GM18873 (cell line): ENCODE data around the gene UFSP2.

ENCODE experiments used
- ATAC-seq: cut with Tn5 transposase; IDR thresholded peaks from one replicate; pipeline ENCODE4 v1.9.1; 2021; ENCODE audit warnings: mild to moderate bottlenecking, moderate library complexity, moderate number of reproducible peaks; ENCODE audit not compliant: unreplicated experiment, low FRiP score

The UFSP2 gene

DNA sequence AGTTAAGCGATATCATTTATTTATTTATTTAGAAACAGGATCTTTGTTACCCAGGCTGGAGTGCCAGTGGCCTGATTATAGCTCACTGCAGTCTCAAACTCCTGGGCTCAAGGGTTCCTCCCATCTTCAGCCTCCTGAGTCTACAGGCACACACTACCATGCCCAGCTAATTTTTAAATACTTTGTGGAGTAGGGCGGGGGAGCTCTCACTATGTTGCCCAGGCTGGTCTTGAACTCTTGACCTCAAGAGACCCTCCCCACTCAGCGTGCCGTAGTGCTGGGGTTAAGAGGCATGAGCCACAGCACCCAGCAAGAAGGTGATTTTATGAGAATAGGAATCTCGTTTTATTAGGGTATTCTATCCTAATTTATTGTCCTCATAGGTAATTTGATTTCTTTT is 3.9 kb upstream of the UFSP2 start:
- ATAC-seq = no peak

GRCh38 chr4:185426960-185427688 is 1.4 kb upstream of the UFSP2 start:
- no peak for ATAC-seq

GRCh38 chr4:185424905-185425646 is 688 bp downstream of the UFSP2 start:
- no peak for ATAC-seq

DNA sequence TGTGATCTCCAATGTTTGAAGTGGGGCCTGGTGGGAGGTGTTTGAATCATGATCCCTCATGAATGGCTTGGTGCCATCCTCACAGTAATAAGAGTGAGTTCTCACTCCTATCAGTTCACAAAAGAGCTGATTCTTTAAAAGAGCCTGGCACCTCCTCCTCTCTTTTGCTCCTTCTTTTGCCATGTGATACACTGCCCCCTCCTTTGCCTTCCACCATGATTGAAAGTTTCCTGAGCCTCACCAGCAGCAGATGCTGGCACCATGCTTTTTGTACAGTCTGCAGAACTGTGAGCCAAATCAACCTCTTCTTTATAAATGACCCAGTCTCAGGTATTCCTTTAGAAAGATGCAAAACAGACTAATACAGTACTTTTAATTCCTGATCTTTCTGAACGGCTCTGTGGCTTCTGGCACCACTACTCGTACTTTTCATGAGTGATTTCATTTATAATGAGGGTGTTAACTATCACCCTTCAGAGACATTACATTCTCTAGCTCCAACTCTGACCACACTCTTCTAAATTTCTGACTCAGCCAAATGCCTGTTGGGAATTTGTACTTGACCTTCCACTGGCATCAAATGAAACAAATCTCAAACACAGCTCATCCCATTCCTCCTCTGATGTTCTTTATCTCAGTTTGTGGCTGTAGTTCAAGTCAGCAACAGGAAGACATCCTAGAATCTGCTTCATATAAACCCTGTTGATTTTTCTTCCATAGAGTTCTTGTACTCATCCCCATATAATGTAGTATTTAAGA is 4.2 kb downstream of the UFSP2 start:
- no peak for ATAC-seq

GRCh38 chr4:185416955-185417354 is 8.8 kb downstream of the UFSP2 start:
- ATAC-seq = no peak

- ATAC-seq = no peak
Measured at GRCh38 chr4:185412412-185412811, 13.4 kb downstream of the UFSP2 start.

GRCh38 chr4:185411849-185412248 is 13.9 kb downstream of the UFSP2 start:
- no peak for ATAC-seq

- no peak for ATAC-seq
Measured at GRCh38 chr4:185408432-185408831, 17.3 kb downstream of the UFSP2 start.

GRCh38 chr4:185405296-185405999 is 20.3 kb downstream of the UFSP2 start:
- ATAC-seq = peak; percentile 48

DNA sequence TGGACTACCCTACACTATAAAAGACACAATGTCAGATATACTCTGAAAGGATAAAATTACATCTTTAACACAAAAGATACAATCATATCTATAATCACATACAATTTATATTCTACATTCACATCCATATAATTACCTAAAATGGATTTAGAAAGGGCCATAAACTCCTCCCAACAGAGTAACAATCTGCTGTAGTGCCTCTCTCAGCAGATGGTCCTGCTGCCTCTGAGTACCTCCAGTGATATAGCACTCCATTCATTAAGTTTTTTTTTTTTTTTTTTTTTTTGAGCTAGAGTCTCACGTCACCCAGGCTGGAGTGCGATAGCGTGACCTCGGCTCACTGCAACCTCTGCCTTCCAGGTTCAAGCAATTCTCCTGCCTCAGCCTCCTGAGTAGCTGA is 21.7 kb downstream of the UFSP2 start:
- no peak for ATAC-seq

DNA sequence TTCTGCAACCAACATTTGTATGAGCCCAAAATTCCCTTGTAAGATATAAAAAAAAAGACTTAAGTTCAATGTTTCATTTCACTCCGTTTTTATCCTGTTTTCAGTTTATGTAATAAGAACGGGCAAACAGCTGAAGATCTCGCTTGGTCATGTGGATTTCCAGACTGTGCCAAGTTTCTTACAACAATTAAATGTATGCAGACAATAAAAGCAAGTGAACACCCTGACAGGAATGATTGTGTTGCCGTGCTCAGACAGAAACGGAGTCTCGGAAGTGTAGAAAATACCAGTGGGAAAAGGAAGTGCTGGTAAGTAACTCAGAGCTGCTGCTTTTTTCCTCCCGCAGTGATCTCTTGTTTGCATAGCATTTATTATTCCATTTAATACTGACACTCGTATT is 26.3 kb downstream of the UFSP2 start:
- ATAC-seq = no peak

- ATAC-seq = no peak
Measured at GRCh38 chr4:185398618-185399017, 27.1 kb downstream of the UFSP2 start.

DNA sequence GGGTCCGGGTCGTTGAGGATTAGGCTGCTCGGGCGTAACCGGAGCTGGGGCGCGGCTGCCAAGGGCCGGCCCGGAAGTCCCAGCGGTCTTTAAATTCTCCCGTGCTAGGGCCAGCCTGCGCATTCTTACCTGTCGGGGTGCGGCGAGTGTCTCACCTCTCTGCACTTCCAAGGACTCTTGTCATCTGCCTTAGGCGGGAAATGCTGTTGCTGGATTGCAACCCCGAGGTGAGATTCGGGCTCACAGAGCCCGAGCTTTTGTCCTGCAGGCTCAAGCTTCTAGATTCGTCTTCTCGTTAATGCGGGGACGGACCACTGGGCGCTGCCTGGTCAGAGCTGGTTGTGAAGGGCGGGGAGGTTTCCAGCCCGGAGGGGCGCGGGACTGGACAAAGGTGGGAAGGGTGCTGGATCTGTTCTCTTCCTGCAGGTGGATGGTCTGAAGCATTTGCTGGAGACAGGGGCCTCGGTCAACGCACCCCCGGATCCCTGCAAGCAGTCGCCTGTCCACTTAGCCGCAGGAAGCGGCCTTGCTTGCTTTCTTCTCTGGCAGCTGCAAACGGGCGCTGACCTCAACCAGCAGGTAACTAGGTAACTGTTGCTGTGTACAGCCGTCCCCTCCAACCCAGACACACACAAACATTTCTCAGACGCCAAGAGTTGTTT is 28.9 kb downstream of the UFSP2 start, which contains the start of gene ANKRD37:
TSS of gene ANKRD37 (plus strand) at position 118 of the 662 bp plus-strand sequence. CDS start at position 201, 83 bp downstream.
- peak; percentile 63 for ATAC-seq

DNA sequence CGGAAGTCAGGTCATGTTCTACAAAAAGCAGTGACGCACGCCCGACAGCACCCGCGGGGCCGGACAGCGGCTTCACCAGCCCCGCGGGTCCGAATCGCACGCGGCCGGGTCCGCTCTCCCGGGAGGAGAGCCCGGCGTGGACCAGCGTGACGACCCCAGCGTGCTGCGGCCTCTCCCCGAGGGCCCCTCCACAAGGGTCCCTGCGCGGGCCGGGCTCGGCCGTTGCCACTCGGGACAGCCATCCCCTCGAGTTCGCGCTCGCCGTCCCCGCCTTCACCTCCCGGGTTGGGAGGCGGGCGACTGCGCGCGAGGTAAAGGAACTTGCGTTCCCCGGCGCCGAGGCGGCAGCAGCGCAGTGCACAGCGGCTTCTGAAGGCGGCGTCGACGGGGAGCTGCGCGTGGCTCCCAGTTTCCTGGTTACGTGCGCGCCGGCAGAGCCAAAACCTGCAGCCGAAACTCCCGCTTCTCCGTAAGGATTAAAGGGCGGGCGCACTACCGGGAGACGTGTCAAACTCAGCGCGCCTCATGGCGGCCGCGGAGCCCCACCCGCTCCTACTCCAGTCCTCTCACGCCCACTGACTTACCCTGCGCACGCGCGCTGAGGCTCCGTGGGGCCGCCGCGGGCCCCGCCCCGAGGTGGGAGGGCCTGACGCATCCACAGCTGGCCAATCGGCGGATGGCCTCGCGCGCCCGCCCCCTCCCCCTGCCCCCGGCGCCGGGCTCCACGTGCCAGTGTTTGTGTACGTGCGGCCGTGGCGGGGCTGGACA is 29.6 kb downstream of the UFSP2 start:
- ATAC-seq = peak; percentile 66

DNA sequence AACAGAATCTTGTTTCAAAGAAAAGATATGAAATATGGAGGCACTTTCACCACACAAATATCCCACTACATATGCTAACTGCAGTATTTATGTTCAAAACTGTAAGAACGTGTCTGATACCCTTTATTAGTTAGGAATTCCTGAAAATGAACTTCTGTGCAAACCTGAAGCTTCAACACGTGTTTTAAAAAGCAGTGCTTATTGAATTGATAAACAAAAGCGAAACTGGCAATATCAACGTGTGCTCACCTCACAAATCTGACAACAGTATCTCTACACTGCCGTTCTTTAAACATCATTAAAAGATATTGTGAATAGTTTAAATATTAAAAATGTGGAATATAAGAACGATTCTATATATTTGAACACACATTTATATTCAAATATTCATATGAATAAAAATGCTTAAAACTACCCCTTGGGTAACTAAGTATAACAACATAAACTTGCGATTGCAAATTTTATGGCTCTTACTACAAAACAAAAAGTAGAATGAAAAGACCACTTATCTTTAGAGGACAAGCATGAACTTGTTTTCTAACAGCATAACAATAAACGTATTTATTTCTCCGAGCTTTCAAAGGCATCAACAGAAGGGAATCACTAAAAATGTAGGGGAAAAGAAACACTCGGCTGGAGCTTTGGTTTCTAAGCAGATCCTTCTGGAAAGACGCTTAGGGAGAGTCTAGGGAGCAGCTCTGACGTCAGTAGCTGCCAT is 30.4 kb downstream of the UFSP2 start, which contains the start of gene LRP2BP:
TSS of gene LRP2BP (minus strand) at position 687 of the 718 bp plus-strand sequence. CDS start 17,738 bp downstream, outside the sequence.
- no peak for ATAC-seq

DNA sequence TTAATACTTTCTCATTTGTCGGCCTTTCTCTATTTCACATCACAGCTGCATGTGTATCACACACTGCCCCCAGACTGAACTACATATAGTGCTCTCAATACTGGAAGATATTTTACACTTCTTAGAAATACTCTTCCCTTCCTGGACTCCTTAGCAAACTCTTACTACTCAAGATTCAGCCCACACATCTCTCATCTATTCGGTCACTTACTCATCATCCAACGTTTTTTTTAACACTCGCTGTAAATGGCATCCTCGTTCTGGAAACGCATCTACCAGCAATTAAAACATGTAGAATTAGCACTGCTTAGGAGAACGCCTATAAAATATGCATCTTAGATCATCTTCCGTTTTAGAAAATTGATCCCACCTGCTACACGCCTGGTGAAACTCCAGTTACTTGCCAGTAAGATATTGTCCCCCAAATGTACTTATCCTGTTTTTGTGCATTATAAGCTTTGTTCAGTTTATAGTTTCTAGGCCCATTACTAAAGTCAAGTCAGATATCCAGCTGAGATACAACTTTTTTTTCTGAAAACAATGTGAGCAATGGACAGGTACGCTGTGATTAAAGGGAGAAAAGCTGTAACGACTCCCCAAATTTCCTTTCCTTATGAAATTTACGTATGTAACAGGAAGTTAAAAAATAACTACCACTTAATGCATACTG is 31.1 kb downstream of the UFSP2 start:
- no peak for ATAC-seq

GRCh38 chr4:185392156-185392555 is 33.6 kb downstream of the UFSP2 start:
- ATAC-seq = no peak

- ATAC-seq = no peak
Measured at GRCh38 chr4:185390941-185391340, 34.8 kb downstream of the UFSP2 start.
